ENCODE measurements around the gene XPR1. TPM values are rescaled to one million over a fixed set of nuclear protein-coding genes. Genes with fewer than 3 reads are reported as not detected.
"Not testable (repeated sequence)": the region's sequence is repeated elsewhere in the genome, so short reads cannot be mapped to it uniquely, and the experiment has no call there.

The XPR1 gene
- total RNA-seq, 3 donors from 2014 or later: 19.0 to 49.5 (median 35.7) TPM

GRCh38 chr1:180693564-180694244, 61.9 kb downstream of the XPR1 start:
- no peak overlapping the region for H3K4me3 ChIP-seq
- no peaks in the 10 kb centered on the region for H3K4me1 ChIP-seq
- DNase-seq (ENCODE audit: low spot score in 2 of 2): no peak
- TF ChIP-seq POLR2A (IDR thresholded peaks at IDR 0.05) (no peak), POLR2AphosphoS5 (IDR thresholded peaks at IDR 0.05) (no peak), CTCF (IDR thresholded peaks at IDR 0.05) (no peak)
- H3K27ac ChIP-seq: no peak overlapping the region
- H3K27me3 ChIP-seq: no peaks in the 10 kb centered on the region
- H3K9me3 ChIP-seq: peaks cover 0 to 25% of the 10 kb centered on the region in 2 donors
- intact Hi-C loops (cut with DNase I; ENCODE audit: low total_unique reads): no loop called here
- H3K36me3 ChIP-seq: no peaks in the 10 kb centered on the region

GRCh38 chr1:180695282-180695681, 63.5 kb downstream of the XPR1 start:
- peaks cover 0 to 30% of the 10 kb centered on the region in 2 donors for H3K9me3 ChIP-seq
- H3K4me3 ChIP-seq: no peak overlapping the region
- no peak overlapping the region for H3K27ac ChIP-seq
- no peaks in the 10 kb centered on the region for H3K36me3 ChIP-seq
- no peak for TF ChIP-seq CTCF (IDR thresholded peaks at IDR 0.05)
- no peak for TF ChIP-seq POLR2AphosphoS5 (IDR thresholded peaks at IDR 0.05)
- no peak for TF ChIP-seq POLR2A (IDR thresholded peaks at IDR 0.05)
- DNase-seq (ENCODE audit: low spot score in 2 of 2): no peak
- H3K27me3 ChIP-seq: no peaks in the 10 kb centered on the region
- no peaks in the 10 kb centered on the region for H3K4me1 ChIP-seq
- intact Hi-C loops (cut with DNase I; ENCODE audit: low total_unique reads): no loop called here

GRCh38 chr1:180696361-180696760, 64.5 kb downstream of the XPR1 start:
- H3K4me1 ChIP-seq: no peaks in the 10 kb centered on the region
- TF ChIP-seq POLR2A (IDR thresholded peaks at IDR 0.05) (no peak), POLR2AphosphoS5 (IDR thresholded peaks at IDR 0.05) (no peak), CTCF (IDR thresholded peaks at IDR 0.05) (no peak)
- H3K4me3 ChIP-seq: no peak overlapping the region
- H3K27ac ChIP-seq: no peak overlapping the region
- intact Hi-C loops (cut with DNase I; ENCODE audit: low total_unique reads): no loop called here
- DNase-seq (ENCODE audit: low spot score in 2 of 2): no peak
- H3K27me3 ChIP-seq: no peaks in the 10 kb centered on the region
- peaks cover 0 to 30% of the 10 kb centered on the region in 2 donors for H3K9me3 ChIP-seq
- no peaks in the 10 kb centered on the region for H3K36me3 ChIP-seq

- Histone ChIP-seq H3K36me3 (no peaks in the 10 kb centered on the region), H3K4me3 (no peak overlapping the region), H3K9me3 (peaks cover 6 to 43% of the 10 kb centered on the region in 2 donors), H3K27me3 (no peaks in the 10 kb centered on the region), H3K4me1 (no peaks in the 10 kb centered on the region), H3K27ac (no peak overlapping the region)
- no peak for DNase-seq (ENCODE audit: low spot score in 2 of 2)
- TF ChIP-seq POLR2A (IDR thresholded peaks at IDR 0.05): no peak
- no peak for TF ChIP-seq CTCF (IDR thresholded peaks at IDR 0.05)
- TF ChIP-seq POLR2AphosphoS5 (IDR thresholded peaks at IDR 0.05): no peak
- intact Hi-C loops (cut with DNase I; ENCODE audit: low total_unique reads): no loop called here
Observed at GRCh38 chr1:180698580-180698979, 66.8 kb downstream of the XPR1 start.

GRCh38 chr1:180702376-180702775, 70.6 kb downstream of the XPR1 start:
- H3K4me3 ChIP-seq; H3K27ac ChIP-seq; DNase-seq (ENCODE audit: low spot score in 2 of 2); H3K27me3 ChIP-seq; intact Hi-C loops (cut with DNase I; ENCODE audit: low total_unique reads); H3K4me1 ChIP-seq; H3K36me3 ChIP-seq: not testable (repeated sequence)
- H3K9me3 ChIP-seq: peaks cover 6 to 32% of the 10 kb centered on the region in 2 donors

GRCh38 chr1:180710746-180711145, 78.9 kb downstream of the XPR1 start:
- H3K9me3 ChIP-seq; H3K36me3 ChIP-seq; intact Hi-C loops (cut with DNase I; ENCODE audit: low total_unique reads); H3K27ac ChIP-seq; DNase-seq (ENCODE audit: low spot score in 2 of 2); H3K4me1 ChIP-seq; H3K27me3 ChIP-seq; H3K4me3 ChIP-seq: not testable (repeated sequence)

- H3K4me3 ChIP-seq; intact Hi-C loops (cut with DNase I; ENCODE audit: low total_unique reads); DNase-seq (ENCODE audit: low spot score in 2 of 2); H3K27ac ChIP-seq; H3K27me3 ChIP-seq; H3K36me3 ChIP-seq; H3K4me1 ChIP-seq; H3K9me3 ChIP-seq: not testable (repeated sequence)
Observed at GRCh38 chr1:180711260-180711659, 79.4 kb downstream of the XPR1 start.
